GM18907 (cell line): ENCODE measurements around the gene ATP2A1.
"Not testable (repeated sequence)": the region's sequence is repeated elsewhere in the genome, so short reads cannot be mapped to it uniquely, and the experiment has no call there.

Experiments used
- ATAC-seq: cut with Tn5 transposase; IDR thresholded peaks from one replicate; pipeline ENCODE4 v1.9.1; 2021; ENCODE audit warnings: mild to moderate bottlenecking, moderate library complexity; ENCODE audit not compliant: unreplicated experiment

ATP2A1 gene

GRCh38 chr16:28932339-28933141 is 54.3 kb downstream of the ATP2A1 start:
- no peak for ATAC-seq

DNA sequence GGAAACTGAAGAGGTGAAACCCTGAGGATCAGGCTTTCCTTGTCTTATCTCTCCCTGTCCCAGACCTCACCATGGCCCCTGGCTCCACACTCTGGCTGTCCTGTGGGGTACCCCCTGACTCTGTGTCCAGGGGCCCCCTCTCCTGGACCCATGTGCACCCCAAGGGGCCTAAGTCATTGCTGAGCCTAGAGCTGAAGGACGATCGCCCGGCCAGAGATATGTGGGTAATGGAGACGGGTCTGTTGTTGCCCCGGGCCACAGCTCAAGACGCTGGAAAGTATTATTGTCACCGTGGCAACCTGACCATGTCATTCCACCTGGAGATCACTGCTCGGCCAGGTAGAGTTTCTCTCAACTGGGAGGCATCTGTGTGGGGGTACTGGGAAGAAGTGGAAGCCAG is 54.9 kb downstream of the ATP2A1 start:
- ATAC-seq = no peak

DNA sequence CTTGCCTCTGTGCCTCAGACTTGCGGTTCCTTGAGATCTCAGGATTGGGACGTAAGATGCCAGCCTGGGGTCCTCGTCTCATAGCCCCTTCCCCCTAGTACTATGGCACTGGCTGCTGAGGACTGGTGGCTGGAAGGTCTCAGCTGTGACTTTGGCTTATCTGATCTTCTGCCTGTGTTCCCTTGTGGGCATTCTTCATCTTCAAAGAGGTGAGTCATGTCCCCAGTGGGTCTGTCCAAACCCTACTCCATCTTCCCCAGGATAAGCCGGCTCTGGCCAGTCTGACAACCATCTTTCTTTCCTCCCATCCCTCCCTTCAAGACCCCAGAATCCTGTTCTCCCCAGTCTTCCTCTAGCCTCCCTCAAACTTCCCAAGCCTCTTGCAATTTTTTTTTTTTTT is 57.1 kb downstream of the ATP2A1 start:
- no peak for ATAC-seq

- ATAC-seq = peak; percentile 69
Observed at GRCh38 chr16:28935924-28936783, 57.9 kb downstream of the ATP2A1 start.

GRCh38 chr16:28936784-28937155 is 58.5 kb downstream of the ATP2A1 start:
- ATAC-seq = no peak

DNA sequence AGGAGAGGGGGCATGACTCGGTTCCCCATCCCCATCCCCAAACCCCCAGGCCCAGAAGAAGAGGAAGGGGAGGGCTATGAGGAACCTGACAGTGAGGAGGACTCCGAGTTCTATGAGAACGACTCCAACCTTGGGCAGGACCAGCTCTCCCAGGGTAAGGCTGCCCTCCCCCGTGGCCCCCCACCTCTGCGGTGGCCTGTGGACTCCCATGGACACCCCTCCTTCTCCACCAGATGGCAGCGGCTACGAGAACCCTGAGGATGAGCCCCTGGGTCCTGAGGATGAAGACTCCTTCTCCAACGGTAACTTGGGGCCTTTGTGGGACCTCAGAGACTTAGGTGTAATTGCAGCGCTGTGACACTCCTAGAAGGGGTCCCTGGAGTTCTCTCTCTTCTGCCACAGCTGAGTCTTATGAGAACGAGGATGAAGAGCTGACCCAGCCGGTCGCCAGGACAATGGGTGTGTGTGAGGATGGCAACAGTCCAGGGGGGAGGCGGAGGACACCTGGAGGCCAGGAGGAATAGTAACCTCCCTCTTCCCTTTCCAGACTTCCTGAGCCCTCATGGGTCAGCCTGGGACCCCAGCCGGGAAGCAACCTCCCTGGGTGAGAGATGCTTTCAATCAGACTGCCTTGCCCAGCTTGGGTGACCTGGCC is 59.1 kb downstream of the ATP2A1 start:
- no peak for ATAC-seq

- ATAC-seq = no peak
Observed at GRCh38 chr16:28938721-28939120, 60.4 kb downstream of the ATP2A1 start.

DNA sequence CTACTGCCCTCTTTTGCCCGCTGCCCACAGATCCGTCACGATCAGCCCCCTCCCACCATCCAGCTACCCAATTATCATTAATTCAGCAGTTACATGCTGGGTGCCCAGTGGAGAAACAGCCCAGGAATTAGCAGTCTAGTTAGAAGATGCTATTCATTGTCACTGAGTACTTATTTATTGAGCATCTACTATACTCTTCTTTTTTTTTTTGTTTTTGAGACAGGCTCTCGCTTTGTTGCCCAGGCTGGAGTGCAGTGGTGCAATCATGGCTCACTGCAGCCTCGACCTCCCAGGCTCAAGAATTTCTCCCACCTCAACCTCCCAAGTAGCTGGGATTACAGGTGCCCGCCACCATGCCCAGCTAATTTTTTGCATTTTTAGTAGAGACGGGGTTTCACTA is 61.5 kb downstream of the ATP2A1 start:
- not testable (repeated sequence) for ATAC-seq

- ATAC-seq = no peak
Observed at GRCh38 chr16:28943281-28943680, 65.0 kb downstream of the ATP2A1 start.

DNA sequence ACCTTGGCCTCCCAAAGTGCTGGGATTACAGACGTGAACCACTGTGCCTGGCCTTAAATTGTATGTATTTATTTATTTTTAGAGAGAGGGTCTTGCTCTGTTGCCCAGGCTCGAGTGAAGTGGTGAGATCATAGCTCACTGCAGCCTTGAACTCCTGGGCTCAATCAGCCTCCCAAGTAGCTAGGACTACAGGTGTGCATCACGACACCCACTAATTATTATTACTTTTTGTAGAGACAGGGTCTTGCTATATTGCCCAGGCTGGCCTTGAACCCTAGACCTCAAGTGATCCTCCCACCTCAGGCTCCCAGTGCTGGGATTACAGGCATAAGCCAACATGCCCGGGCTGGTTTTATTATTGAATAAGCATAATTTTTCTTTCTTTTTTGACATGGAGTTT is 68.4 kb downstream of the ATP2A1 start:
- ATAC-seq = no peak

DNA sequence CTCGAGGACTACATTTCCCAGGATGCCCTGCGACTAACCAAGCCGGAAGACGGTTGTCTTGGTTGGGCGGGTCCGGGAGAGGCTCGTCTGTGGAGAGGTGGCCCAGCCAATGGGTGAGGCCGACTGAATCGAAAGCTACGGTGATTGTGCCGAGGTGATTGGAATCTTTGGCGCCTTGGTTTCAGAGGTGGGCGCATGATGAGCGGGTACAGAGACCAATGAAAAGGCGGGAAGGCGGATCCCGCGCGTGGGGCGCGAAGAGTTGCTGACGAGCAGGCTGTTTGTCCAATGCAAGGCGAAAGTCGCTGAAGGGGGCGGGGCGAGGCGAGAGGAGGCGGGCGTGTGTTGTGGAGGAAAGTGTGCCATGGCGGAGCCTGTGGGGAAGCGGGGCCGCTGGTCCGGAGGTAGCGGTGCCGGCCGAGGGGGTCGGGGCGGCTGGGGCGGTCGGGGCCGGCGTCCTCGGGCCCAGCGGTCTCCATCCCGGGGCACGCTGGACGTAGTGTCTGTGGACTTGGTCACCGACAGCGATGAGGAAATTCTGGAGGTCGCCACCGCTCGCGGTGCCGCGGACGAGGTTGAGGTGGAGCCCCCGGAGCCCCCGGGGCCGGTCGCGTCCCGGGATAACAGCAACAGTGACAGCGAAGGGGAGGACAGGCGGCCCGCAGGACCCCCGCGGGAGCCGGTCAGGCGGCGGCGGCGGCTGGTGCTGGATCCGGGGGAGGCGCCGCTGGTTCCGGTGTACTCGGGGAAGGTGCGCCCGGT is 72.5 kb downstream of the ATP2A1 start, which contains the start of gene NFATC2IP:
Gene NFATC2IP (plus strand): TSS at position 290 of the 762 bp plus-strand sequence. CDS start 75 bp downstream, at position 365.
- peak; percentile 88 for ATAC-seq

DNA sequence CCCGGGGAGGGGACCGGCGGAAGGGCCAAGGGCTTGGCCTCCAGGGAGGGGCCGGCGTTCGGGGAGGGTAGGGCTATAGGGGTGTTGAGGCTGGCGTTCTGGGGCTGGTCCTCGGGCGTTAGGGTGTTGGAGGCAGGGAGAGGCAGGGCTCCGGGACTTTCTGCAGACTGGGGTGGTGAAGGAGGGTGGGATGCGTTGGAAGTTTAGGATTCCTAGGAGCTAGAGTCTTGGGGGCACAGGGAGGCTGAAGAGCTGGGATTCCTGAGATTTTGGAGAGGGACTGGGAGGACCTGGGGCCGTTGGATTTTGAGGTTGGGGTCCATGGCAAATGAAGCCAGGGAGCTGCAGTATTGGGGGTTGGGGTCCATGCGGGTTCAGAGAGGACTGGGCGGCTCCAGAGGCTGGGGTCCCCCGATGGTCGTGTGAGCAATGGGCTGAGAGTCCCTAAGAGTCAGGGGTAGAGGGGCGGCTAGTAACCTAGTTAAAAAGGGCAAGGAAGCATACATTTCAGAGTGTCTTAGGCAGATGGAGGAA is 73.2 kb downstream of the ATP2A1 start:
- ATAC-seq = no peak
